Testis (tissue), 2 donors: ENCODE results near the gene PBX2.

ENCODE experiments used
- CTCF ChIP-seq, 3 experiments: fragments of 450-650 bp in 2 of 3; fragments of 200-600 bp in 1 of 3; sonication (generic) in 1 of 3; IDR thresholded peaks; one replicate each; pipeline ENCODE4 v1.5.1; 2016 to 2019; ENCODE audit warnings: antibody characterized with exemption in 3 of 3, mild to moderate bottlenecking in 2 of 3, moderate library complexity in 1 of 3
- POLR2A ChIP-seq: fragments of 450-650 bp; IDR thresholded peaks from one replicate; pipeline ENCODE4 v1.6.1; 2017; ENCODE audit warnings: antibody characterized with exemption, mild to moderate bottlenecking, moderate library complexity

DNA sequence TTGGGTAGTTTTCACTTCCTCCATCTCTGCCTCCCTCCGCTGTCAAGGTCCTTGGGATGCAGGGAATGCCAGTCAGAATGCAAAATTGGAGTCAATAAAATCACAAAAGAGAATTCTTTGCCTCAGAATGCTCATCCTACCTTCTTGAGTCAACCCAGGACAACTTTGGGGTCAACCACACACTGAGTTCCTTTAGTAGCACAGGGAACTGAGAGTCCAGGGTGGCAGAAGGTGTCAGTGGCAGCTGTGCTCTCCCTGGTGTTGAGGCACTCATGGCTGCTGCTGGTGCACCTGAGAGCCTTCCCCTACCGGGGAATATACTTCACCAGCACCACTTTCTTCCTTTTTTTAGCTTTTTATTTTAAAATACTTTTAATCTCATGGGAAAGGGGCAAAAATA lies 34.7 kb upstream of the PBX2 start:
- TF ChIP-seq CTCF (IDR thresholded peaks at IDR 0.05): no peak
- no peak for TF ChIP-seq POLR2A
